Coronary artery (tissue), 2 donors: ENCODE results near the gene B3GALT2.
"Not testable (repeated sequence)": the region's sequence is repeated elsewhere in the genome, so short reads cannot be mapped to it uniquely, and the experiment has no call there.

Experiments
- DNase-seq: peaks from one replicate; pipeline ENCODE4 v3.0.0-alpha.2; 2017; ENCODE audit warnings: low spot score
- H3K27ac ChIP-seq, 2 donors: fragments of 200-600 bp; sonication (generic); one replicate each; pipeline ENCODE4 v1.5.1; 2016 to 2019
- H3K4me3 ChIP-seq: fragments of 200-600 bp; sonication (generic); 2 replicates; pipeline ENCODE4 v1.5.1; 2016; ENCODE audit warnings: mild to moderate bottlenecking, moderate library complexity
- CTCF ChIP-seq: fragments of 200-600 bp; sonication (generic); IDR thresholded peaks from one replicate; pipeline ENCODE4 v1.5.1; 2019; ENCODE audit warnings: antibody characterized with exemption

Gene B3GALT2, protein sequence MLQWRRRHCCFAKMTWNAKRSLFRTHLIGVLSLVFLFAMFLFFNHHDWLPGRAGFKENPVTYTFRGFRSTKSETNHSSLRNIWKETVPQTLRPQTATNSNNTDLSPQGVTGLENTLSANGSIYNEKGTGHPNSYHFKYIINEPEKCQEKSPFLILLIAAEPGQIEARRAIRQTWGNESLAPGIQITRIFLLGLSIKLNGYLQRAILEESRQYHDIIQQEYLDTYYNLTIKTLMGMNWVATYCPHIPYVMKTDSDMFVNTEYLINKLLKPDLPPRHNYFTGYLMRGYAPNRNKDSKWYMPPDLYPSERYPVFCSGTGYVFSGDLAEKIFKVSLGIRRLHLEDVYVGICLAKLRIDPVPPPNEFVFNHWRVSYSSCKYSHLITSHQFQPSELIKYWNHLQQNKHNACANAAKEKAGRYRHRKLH

DNA sequence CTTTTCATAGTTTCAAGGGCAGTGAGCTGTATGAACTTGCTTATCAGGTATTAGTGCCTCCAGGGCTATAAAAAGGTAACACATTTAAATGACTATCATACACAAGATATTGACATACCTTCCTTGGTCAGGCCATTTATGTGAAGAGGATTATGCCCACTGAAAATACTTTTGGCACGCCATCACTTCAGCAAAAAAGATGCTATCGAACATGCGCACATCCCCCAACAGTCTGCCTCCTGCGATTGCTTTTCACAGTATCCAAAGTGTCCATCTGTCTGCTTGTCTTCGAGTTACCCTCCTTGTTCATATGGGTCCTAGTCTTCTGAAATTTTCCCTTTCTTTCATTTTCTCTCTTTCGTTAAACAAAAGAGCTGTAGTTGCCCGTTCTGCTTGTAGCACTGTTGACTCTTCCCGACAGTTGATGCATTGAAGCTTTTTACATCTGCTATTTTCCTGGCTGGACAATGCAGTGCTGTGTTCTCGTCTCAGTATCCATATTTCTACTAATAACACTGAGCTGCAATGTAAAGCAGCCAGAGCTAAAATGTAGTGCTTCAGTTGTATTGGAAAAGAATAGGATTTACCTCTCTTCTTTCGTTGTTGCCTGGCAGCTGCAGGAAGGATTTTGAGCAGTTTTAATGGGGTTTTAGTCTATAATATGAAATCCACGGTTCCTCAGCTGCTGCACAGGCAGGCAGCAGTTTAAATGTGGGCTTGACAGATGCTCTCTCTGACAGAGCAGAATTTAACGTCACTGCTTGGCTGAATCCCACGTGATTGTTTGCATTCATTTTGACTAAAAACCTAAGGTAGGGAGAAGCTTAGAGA, at the start of gene B3GALT2:
Gene B3GALT2, minus strand, starts transcription at position 713 of the 831 bp plus-strand sequence. CDS start 5,051 bp downstream, outside the sequence.
- no peak for DNase-seq
- peak within 1 kb of the TSS; percentile 60 for H3K4me3 ChIP-seq
- H3K27ac ChIP-seq, result peak within 1 kb of the TSS; percentile 52 to 54
- TF ChIP-seq CTCF, result no peak

DNA sequence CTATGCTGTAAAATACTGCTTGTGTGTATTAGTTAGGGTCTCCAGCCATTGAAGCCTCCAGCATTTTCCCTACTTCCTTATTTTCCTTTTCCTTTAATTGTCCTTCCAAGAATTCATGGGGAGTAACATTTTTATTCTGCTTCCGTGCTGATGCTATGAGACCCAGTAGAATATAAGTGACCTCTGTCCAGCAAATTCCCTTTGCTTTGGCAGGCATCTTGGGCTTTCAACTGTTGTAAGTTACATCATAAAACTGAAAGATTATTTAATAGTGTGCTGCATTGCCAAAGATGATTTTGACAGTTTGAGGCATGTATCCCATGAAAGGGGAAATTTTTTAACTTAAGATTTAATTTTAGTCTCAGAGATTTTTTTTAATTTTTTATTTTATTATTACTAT, 48.1 kb upstream of the B3GALT2 start:
- no peak for DNase-seq
- Histone ChIP-seq H3K27ac (no peak overlapping the region), H3K4me3 (no peak overlapping the region)
- TF ChIP-seq CTCF, result no peak

DNA sequence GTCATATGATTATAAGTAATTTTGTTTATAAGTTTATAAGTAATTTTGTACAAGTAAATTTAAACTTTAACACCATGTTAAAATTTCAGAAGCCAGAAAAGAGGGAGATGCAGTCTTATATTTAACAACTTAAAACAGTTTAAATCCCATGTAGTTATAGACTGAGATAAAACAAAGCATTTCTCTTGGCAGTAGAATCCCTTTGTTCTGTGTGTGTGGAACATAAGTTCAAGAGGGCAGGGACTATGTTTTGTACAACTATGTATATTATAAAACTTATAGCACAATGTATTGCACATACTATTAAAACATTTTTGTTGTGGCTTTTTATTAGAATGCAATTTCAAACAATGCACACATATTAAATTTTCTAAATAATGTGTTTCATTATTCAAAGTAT, 44.7 kb upstream of the B3GALT2 start:
- not testable (repeated sequence) for DNase-seq, H3K27ac ChIP-seq, H3K4me3 ChIP-seq

GRCh38 chr1:193229136-193229535, 42.7 kb upstream of the B3GALT2 start:
- no peak for DNase-seq
- H3K4me3 ChIP-seq, result no peak overlapping the region
- H3K27ac ChIP-seq, result no peak overlapping the region
- TF ChIP-seq CTCF, result no peak

DNA sequence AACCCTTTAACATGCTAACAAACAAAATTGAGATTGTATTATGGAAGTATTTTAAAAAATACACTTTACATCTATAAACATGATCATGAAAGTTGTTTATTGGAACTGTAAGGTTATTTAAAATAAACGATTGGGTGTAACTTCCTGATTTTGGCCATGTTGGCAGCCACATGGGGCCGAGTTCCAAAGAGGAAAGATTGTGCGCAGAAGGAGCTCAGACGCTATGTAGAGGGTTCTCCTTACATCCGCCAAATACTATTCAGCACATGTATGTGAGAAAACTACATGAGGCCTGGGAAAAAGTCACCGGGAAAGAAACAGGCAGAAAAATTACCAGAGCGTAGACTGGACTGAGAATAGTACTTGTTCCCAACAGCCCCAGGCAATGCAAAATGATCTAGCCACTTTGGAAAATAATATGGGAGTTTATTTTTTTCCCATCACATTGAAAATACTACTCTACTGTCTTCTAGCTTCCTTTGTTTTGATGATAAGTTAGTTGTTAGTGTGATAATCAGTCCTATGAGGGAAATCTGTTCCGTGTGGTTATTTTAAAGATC, 35.7 kb upstream of the B3GALT2 start:
- no peak for TF ChIP-seq CTCF
- DNase-seq, result no peak
- Histone ChIP-seq H3K4me3 (no peak overlapping the region), H3K27ac (no peak overlapping the region)

DNA sequence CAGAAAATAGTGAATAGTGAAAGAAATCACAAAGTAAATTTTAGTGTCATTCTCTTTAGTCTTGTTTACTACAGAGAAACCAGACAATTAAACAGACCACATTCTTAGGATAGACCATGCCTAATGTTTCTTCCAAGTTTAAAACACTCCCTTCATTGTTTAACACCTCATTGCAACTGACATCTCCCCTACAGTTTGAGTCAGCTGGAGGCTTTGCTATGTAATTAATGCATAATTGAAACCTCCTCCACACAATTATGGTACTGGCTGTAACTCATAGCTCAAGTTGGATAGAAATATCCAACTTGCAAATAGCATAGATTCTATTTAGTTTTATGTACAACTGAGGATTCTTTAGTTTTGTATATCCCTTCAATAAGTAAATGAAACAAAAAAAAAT, 35.2 kb upstream of the B3GALT2 start:
- H3K27ac ChIP-seq, result no peak overlapping the region
- no peak for TF ChIP-seq CTCF

GRCh38 chr1:193219391-193219790, 33.0 kb upstream of the B3GALT2 start:
- DNase-seq, result no peak

More for the DNA sequence above, 35.2 kb upstream of the B3GALT2 start:
- DNase-seq, result no peak
- no peak overlapping the region for H3K4me3 ChIP-seq

More at GRCh38 chr1:193219391-193219790, 33.0 kb upstream of the B3GALT2 start:
- Histone ChIP-seq H3K4me3 (no peak overlapping the region), H3K27ac (no peak overlapping the region)
- no peak for TF ChIP-seq CTCF
